ENCODE measurements around the gene KCND3.

The KCND3 gene

DNA sequence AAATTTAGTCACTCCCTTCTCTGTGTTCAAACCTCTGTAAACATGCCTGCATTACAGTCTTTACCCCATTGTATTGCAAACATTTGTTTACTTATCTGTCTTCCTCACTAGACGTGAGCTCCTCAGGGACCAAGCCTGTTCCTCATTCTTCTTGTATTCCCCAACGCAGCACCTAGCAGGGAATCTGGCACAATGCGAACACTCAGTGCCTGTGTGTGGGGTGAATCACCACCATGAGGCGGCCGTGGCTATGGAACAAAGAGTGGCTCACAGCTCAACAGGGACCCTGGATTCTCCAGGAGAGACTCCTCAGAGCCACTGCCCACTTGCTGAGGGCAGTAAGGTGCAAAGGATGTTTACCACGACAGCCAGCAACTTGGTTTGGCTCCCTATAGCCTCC, 137.9 kb downstream of the KCND3 start:
- DNase-seq (ENCODE audit: low read depth in 2 of 2, low spot score in 1 of 2): no peak

DNA sequence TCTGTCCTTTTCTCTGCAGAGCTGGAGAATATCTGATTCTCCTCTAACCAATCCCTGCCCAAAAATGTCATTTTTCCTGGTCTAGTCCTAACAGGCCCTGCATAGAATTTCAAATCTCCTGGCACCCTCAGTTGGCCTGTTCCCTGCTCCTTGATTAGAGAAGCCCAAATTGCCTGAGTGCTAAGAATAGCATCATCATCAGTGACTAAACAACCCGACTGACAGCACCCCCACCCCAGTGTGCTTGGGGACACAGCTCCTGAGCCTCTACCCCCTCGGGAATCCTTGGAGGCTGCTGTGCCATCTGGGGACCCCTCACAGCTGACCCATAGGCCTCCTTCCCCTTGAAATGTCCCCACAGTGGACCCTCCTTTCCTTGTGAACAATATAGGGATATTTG, 139.4 kb downstream of the KCND3 start:
- DNase-seq (ENCODE audit: low read depth in 2 of 2, low spot score in 1 of 2): no peak

DNA sequence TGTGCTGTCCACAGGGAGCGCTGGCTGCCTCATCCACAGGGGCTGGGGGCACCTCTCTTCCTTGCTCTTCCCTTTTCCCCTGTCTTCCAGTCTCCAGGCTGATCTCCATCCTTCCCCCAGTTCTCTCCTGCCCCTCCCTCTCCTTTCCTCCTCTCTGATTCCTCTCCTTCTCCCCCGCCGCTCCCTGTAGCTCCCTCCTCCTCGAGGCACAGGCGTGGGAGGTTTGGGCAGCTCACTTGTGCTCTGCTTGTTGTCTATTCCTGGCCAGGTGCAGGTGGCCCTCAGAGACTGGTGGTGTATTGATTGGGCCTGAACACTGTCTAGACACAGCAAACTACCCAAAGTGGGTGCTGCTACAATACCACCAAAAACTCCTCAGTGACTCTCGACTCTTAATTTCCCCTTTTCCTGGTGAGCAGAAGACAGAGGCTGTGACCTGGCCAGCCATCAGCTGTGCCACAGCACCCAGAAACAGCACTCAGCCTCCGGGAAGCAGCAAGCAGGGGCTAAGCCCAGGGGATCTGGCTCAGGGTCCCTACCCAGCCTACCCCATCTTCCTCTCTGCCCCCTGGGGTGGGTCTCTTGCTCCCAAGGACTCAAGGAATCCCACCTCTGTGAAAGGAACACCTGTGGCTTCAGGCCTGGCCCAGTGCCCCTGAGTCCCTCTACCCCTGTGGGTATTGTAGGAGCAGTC, 140.5 kb downstream of the KCND3 start:
- no peak for DNase-seq (ENCODE audit: low read depth in 2 of 2, low spot score in 1 of 2)

DNA sequence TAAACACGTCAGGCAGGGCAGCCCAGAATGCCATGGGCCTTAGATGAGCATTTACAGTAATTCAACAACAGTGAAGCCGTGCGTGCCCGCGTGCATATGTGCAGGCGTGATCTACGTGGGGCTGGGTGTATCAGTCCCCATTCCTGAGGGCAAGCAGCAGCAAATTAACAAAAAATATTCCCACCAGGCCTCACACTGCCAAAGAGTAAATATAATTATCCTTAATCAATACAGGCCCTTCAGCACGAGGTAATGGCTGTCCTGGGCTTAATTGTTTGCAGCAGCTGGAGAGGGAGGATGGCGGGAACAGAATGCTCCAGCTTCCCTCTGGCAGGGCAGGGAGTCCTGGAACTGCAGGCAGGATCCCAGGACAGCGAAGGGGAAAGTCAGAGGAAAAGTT, 142.0 kb downstream of the KCND3 start:
- no peak for DNase-seq (ENCODE audit: low read depth in 2 of 2, low spot score in 1 of 2)

DNA sequence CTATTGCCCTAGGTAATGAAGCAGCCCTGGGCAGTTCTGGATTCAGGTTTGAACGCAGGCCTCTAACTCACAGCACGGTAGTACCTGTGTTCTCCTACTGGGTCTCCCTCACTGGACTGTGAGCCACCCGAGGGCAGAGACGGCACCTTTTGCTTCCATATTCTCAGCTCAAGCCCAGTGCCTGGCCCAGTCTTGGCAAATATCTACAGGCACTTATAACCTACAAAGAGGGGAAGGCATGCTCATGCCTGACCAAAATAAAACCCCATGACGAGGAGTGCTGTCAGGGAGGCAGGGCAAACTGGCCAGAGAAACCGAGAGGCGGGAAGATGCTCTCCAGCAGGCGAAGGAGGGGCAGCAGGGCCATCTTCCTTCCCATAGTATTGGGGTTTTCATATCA, 142.6 kb downstream of the KCND3 start:
- DNase-seq (ENCODE audit: low read depth in 2 of 2, low spot score in 1 of 2): no peak

DNA sequence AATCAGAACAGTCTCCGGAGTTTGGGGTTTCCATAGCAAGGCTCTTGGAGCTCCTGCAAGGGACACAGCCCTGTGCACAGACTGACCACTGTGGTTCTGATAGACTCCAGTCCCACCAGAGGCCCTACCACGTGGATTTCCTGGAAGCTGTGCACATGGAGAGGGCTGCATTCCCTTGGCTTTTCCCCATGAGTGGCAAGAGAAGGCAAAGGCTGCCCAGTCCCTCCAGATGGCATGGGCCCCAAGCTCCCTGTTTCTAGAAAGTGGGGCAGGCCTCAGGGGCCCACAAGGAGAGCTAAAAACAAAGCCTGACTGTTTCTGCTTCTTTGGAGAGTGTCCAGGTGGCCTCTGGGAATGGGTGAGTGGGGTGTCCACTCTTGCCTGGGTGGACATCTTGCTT, 146.3 kb downstream of the KCND3 start:
- DNase-seq (ENCODE audit: low read depth in 2 of 2, low spot score in 1 of 2): no peak

DNA sequence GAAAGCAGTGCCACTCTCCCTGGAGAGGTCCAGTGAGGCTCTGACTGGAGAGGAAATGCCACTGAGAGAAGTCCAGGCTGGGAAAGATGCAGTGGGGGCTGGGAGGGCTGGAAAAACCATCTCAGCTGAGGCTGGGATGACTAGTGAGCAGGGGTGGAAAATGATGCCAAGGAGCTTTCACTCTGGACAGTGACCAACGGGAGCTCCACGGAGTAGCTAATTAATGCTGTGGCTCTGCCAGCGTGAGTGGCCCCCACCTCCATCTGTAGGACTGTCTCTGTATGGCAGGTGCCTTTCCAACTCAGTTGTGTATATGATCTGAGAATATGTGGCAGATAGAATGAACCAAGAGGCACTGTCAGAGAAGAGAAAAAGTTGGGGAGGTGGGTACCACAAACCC, 147.1 kb downstream of the KCND3 start:
- DNase-seq (ENCODE audit: low read depth in 2 of 2, low spot score in 1 of 2): no peak

DNA sequence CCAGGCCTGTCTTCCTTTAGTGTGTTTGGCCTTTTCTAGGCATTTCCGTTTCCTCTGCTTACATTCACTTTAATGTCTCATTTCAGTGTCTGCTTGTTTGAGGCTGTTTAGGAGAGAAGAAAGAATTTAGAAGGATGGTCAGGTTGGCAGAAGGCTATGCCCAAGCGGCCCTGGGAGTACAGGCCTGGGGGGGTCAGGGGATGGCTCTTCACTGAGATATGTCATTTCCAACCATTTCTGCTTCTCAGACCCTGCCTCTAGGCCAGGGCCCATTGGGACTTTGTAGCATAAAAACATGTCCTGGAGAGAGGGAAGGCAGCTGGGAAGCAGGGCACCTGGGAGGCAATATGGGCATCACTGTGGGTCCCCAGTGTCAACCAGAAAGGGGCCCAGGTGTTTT, 147.7 kb downstream of the KCND3 start:
- DNase-seq (ENCODE audit: low read depth in 2 of 2, low spot score in 1 of 2): no peak

DNA sequence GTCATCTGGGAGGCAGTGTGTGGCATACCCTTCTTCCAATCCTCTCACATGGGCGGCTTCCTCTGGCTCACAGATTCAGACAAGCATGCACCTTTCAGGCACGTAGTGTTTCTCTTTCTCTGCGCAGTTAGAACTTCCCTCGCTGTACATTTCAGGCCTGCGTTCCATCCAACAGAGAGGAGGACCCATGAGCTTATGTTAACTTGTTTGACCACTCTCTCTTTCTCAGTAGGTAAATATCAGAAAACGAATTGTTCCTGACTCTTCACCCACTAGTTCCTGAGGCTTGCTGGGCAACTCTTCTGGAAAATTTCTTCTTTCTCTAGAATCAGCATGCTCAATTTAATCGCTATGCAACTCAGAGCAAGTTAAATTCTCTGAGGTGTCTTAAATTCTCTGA, 148.3 kb downstream of the KCND3 start:
- no peak for DNase-seq (ENCODE audit: low read depth in 2 of 2, low spot score in 1 of 2)

DNA sequence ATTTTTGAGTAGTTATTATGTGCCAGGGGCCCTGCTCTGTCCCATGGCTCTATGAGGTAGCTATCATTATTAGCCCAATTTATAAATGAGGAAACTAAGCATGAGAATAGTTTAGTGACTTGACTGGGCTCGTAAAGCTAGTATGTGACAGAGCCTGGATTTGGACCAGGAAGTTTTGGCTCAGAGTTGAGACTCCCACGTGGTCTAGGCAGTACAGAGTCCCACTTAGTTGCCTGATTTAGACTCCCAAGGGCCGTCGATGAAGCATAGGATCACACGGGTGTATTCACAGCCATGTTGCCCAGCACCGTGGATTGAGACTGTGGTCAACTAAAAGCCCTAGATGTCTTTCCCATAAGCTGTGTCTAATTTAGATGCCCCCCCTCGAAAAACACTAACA, 152.1 kb downstream of the KCND3 start:
- no peak for DNase-seq (ENCODE audit: low read depth in 2 of 2, low spot score in 1 of 2)

DNA sequence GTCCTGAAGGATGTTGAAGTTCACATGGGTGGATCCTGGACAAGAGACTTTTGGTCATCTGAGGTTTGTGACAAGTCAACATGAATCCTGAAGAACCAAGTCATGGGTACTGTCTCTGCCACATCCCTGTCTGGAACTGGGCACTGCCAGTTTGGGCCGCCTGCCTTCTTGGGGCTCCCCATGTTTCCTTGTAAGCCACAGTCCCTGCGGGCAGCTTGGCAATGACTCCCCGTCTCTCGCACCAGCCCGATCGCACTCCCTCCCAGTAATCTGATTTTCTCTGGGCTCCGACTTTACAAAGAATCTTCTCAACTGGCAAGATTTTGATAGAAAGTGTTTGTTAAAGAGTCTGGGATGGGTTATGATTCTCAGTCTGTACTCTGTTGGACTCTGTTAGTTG, 153.4 kb downstream of the KCND3 start:
- DNase-seq (ENCODE audit: low read depth in 2 of 2, low spot score in 1 of 2): no peak

DNA sequence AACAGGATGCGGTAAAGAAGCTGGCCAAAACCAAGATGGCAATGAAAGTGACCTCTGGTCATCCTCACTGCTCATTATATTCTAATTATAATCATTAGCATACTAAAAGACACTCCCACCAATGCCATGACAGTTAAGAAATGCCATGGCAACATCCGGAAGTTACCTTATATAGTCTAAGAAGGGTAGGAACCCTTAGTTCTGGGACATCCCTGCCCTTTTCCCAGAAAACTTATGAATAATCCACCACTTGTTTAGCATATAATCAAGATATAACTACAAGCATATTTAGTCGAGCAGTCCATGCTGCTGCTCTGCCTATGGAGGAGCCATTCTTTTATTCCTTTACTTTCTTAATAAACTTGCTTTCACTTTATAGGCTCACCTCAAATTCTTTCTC, 154.0 kb downstream of the KCND3 start:
- DNase-seq (ENCODE audit: low read depth in 2 of 2, low spot score in 1 of 2): no peak

DNA sequence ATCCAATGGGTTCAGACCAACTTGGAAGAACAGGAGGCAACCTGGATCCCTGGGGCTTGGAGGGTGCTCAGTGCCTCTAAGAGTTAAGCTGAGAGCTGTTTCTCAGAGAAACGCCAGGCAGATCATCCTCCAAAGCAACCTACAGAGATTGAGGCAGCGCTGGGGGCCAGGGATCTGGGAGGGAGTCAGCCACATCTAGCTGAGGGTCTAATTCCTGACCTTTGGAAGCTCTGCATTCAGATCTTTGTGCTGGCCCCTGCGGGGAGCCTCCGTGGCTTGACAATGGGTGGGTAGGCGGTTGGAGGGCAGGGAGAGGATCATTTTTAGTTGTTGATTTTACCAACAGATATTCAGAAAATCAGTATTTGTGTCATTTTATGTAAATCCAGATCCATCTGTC, 154.5 kb downstream of the KCND3 start:
- no peak for DNase-seq (ENCODE audit: low read depth in 2 of 2, low spot score in 1 of 2)

DNA sequence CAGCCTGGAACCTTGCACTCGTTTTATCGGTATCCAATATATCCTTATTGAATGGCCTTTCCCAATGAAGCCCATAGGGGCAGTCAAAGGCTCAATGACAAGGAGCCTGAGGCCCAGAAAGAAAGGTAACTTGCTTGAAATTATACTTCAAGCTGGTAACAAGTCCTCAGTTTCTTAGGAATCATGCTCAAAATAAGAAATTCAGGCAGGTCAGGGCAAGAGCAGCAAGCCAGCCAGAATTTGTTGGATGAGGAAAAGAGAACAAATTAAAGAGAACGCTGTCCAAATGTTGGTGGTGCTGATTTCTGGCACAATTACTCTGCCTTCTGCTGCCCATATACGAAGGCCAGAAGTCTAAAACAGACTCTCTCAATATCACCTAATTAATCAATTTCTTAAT, 156.1 kb downstream of the KCND3 start:
- no peak for DNase-seq (ENCODE audit: low read depth in 2 of 2, low spot score in 1 of 2)

DNA sequence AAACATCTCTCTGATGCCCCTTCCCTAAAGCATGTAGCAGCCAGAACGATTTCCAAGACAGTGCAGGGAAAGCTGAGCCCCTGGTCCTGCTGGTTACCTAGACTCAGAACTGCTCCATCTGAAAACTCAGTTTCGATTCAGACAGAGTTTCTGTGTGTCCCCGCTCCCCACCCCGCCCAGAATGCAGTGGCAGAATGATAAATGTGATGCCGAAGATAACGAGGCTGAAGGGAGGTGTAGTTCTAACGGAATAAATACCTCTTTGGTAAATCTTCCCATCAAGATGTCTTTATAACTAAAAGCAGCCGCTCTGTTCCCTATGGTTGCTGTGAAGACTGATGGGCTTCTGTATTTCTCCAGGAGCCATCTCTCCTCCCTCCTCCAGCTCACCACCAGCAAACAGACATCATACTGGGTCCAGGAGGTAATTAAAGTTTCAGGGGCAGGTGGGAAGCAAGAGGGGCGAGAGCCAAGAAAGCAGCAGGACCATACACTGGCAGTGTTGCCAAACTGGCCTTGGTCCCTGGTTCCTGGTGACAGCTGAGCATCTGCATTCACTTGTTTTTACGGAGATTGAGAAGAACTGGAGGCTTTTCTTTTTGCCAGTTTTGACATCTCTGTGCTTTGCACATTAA, 156.8 kb downstream of the KCND3 start:
- DNase-seq (ENCODE audit: low read depth in 2 of 2, low spot score in 1 of 2): no peak

DNA sequence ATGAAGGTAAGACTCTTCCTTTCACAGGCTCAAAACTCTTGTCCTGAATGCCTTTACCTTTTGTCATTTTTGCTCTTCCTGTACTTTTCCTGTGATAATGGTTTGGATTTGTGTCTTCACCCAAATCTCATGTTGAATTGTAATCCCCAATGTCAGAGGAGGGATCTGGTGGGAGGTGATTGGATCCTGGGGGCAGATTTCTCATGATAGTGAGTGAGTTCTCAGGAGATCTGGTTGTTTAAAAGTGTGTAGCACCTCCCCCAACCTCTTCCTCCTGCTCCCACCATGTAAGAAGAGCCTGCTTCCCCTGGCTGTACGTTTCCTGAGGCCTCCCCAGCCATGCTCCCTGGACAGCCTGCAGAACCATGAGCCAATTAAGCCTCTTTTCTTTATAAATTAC, 158.3 kb downstream of the KCND3 start:
- DNase-seq (ENCODE audit: low read depth in 2 of 2, low spot score in 1 of 2): no peak

DNA sequence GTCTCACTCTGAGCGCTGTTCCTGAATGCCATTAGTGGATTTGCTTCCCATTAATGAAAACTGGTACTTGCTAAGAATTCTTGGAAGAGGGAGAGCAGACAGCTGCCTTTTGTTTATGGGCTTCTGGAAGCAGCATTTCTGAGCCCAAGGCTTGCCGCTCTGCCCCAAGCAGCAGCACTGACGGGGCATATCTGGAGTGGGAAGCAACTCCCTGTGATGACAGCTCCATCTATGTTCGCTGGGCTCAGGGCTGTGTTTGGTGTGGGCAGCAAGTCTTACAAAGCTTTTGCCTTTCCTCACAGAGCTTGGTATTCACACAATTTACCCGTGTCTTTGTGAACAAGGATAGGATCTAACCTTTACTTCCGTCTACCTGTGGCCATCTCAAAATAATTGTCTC, 161.5 kb downstream of the KCND3 start:
- no peak for DNase-seq (ENCODE audit: low read depth in 2 of 2, low spot score in 1 of 2)

DNA sequence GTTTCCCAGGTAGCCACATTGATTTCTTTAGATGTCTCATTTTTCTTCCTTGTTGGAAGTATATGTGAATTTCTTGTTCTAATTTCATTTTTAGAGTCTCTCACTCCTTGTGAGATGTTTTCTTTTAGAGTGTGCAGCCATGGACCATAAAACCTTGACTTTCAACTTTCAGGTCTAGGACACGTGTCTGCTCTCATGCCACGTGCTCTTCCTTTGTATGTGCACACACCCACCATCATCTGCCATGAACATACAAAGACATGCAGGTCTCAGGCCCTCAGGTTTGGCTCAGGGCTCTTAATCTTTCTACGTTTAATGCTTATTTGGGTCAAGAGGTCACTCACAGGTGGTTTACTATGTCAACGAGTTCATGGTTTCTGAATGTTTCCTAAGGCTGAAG, 163.2 kb downstream of the KCND3 start:
- no peak for DNase-seq (ENCODE audit: low read depth in 2 of 2, low spot score in 1 of 2)

DNA sequence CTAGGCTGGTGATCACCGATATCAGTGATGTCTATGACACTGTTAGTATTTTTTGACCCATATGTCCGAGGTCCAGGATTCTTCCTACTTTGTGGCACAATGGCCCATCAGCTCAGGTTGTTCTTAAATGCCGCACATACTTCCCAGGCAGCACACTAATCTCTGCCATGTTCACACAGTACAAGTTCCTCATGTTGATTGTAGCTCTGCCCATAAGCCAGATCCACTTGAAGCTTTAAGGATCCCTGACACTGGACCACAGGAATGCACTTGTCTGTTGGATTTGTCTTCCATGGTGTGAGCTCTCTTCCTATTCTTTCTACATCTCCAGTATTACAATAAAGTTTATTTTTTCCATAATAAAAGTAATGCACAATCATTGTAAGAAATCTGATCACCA, 164.3 kb downstream of the KCND3 start:
- DNase-seq (ENCODE audit: low read depth in 2 of 2, low spot score in 1 of 2): no peak

DNA sequence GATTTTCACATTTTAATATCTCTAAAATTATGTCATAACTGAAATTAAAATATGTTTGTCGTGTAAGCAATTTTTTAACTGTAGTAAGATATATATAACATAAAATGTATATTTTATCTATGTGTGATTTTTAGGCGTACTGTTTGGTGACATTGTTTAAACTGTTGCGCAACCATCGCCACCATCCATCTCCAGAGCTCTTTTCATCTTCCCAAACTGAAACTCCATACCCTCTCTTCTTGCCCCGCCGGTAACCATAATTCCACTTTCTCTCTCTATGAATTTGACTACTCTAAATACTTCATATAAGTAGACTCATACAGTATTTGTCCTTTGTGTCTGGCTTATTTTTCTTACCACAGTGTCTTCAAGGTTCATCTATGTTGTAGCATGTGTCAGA, 167.3 kb downstream of the KCND3 start:
- DNase-seq (ENCODE audit: low read depth in 2 of 2, low spot score in 1 of 2): no peak

DNA sequence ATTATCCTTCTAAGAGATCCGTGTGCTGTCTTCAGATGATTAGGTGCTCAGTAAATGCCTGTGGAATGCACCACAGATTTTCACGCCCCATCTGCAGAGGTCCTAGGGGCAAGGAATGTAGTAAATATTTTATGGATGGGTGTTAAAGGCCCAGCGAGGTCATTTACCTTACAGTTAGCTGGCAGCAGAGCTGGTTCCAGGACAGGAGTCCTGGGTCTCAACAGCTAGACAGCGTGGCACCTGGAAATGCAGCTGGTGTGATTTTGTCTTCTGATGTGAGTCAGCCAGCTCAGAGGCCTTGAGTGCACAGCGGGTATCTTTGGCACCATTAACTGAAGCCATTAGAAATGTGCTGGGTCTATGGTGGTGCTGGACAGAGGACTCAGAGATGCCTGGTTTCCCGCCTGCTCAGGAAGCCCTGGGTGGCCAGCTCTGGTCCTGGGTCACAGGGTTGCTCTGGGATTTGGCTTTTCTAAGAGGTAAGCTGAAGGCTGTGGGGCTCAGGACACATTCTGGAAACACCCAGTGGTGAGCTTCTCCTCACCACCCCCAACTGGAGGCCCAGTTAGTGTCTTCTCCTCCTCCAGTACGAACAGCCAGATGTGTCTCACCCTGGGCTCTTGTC, 168.2 kb downstream of the KCND3 start:
- no peak for DNase-seq (ENCODE audit: low read depth in 2 of 2, low spot score in 1 of 2)

DNA sequence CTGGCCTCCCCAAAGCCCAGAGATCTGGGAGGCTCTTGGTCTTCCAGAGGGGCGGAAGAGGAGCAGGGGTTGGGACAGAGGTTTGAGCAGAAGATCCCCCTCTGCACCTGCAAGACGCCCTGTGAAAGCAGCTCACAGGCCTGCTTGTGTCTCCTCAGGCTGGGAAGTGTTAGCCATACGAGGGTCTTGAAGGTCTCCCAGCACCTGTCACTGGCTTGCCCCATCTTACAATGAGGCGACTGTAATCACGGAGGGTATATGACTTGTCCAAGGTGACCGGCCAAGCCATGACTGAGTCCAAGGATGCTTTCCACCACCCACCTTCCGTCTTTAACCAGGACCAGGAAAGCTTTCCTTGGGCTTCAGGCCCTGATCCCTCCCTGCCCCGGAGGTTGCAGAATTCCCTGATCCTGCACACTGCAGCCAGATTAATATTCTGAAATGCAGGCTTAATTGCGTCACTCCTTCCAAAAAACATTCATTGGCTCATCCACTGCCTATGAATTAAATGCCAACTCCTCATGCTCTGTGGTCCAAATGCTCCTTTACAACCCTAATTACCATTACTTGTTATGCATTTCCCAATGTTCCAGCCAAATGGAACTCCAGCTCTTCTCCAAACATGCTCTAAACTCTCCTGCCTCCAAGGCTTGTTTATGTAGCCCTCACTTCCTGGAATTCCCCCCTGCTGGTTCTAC, 169.8 kb downstream of the KCND3 start:
- DNase-seq (ENCODE audit: low read depth in 2 of 2, low spot score in 1 of 2): no peak

Data from stimulated activated CD8-positive, alpha-beta memory T cell treated with anti-CD3 and anti-CD28 coated beads, Interleukin-4, amount 100 ng/mL, for 1 hour (primary cell).